Progenitor cell of endocrine pancreas (in vitro differentiated cells): ENCODE measurements around the gene ABCA4. TPM values are rescaled to one million over a fixed set of nuclear protein-coding genes. Genes with fewer than 3 reads are reported as not detected.

Source experiments
- DNase-seq: peaks from one replicate; pipeline ENCODE4 v3.0.0; 2021; ENCODE audit warnings: low spot score; ENCODE audit not compliant: unreplicated experiment
- H3K27ac Mint-ChIP-seq: 2 replicates; pipeline ENCODE4 v1.8.0; 2021; ENCODE audit warnings: mild to moderate bottlenecking, moderate library complexity, mixed read lengths
- H3K27me3 Mint-ChIP-seq: 2 replicates; pipeline ENCODE4 v1.8.0; 2021; ENCODE audit warnings: mixed read lengths
- H3K36me3 Mint-ChIP-seq: 2 replicates; pipeline ENCODE4 v1.8.0; 2022; ENCODE audit warnings: mixed read lengths; ENCODE audit not compliant: insufficient read depth
- H3K4me1 Mint-ChIP-seq: 2 replicates; pipeline ENCODE4 v1.8.0; 2021; ENCODE audit warnings: low read depth, mixed read lengths
- H3K4me3 Mint-ChIP-seq: 2 replicates; pipeline ENCODE4 v1.8.0; 2021; ENCODE audit warnings: low read depth, mild to moderate bottlenecking, moderate library complexity, mixed read lengths
- H3K9me3 Mint-ChIP-seq: 2 replicates; pipeline ENCODE4 v1.8.0; 2021; ENCODE audit warnings: low read depth, mixed read lengths
- CTCF ChIP-seq: fragments of 200-600 bp; sonication (generic); IDR thresholded peaks from one replicate; pipeline ENCODE4 v1.5.0; 2021; ENCODE audit warnings: antibody characterized with exemption, mild to moderate bottlenecking; ENCODE audit not compliant: unreplicated experiment
- total RNA-seq: library from RNA; stranded (reverse); gene quantifications from 2 replicates; pipeline ENCODE4 v1.2.1, GENCODE V29; 2021

Gene ABCA4
- total RNA-seq, 1 donor from 2014 or later = 0.86 TPM

- no peak for TF ChIP-seq CTCF
- H3K4me1 Mint-ChIP-seq = peaks cover 28% of the 10 kb centered on the region
- H3K9me3 Mint-ChIP-seq = no peaks in the 10 kb centered on the region
- no peaks in the 10 kb centered on the region for H3K36me3 Mint-ChIP-seq
- no peak for DNase-seq
- peaks cover 3% of the 10 kb centered on the region for H3K27me3 Mint-ChIP-seq
- no peak overlapping the region for H3K4me3 Mint-ChIP-seq
- no peak overlapping the region for H3K27ac Mint-ChIP-seq
Observed at GRCh38 chr1:94071976-94072375, 49.0 kb downstream of the ABCA4 start.

- Mint-ChIP-seq H3K4me3 (no peak overlapping the region), H3K4me1 (peaks cover 28% of the 10 kb centered on the region), H3K27me3 (peaks cover 3% of the 10 kb centered on the region)
Observed at GRCh38 chr1:94071391-94071790, 49.6 kb downstream of the ABCA4 start.

GRCh38 chr1:94070865-94071264 is 50.1 kb downstream of the ABCA4 start:
- TF ChIP-seq CTCF = no peak
- Mint-ChIP-seq H3K36me3 (no peaks in the 10 kb centered on the region), H3K27ac (no peak overlapping the region), H3K4me1 (peaks cover 28% of the 10 kb centered on the region), H3K27me3 (peaks cover 3% of the 10 kb centered on the region), H3K9me3 (no peaks in the 10 kb centered on the region), H3K4me3 (no peak overlapping the region)
- no peak for DNase-seq

More at GRCh38 chr1:94071391-94071790, 49.6 kb downstream of the ABCA4 start:
- Mint-ChIP-seq H3K36me3 (no peaks in the 10 kb centered on the region), H3K27ac (no peak overlapping the region), H3K9me3 (no peaks in the 10 kb centered on the region)
- no peak for DNase-seq
- TF ChIP-seq CTCF = no peak

GRCh38 chr1:94069919-94070285 is 51.0 kb downstream of the ABCA4 start:
- Mint-ChIP-seq H3K27ac (no peak overlapping the region), H3K36me3 (no peaks in the 10 kb centered on the region), H3K4me3 (no peak overlapping the region), H3K27me3 (no peaks in the 10 kb centered on the region), H3K9me3 (no peaks in the 10 kb centered on the region), H3K4me1 (peaks cover 28% of the 10 kb centered on the region)
- no peak for TF ChIP-seq CTCF
- no peak for DNase-seq

GRCh38 chr1:94068999-94069918 is 51.7 kb downstream of the ABCA4 start:
- no peak for TF ChIP-seq CTCF
- H3K27me3 Mint-ChIP-seq = no peaks in the 10 kb centered on the region
- H3K27ac Mint-ChIP-seq = peak overlapping the region; percentile 92
- no peaks in the 10 kb centered on the region for H3K36me3 Mint-ChIP-seq
- H3K4me3 Mint-ChIP-seq = no peak overlapping the region
- no peak for DNase-seq
- H3K4me1 Mint-ChIP-seq = peaks cover 28% of the 10 kb centered on the region
- no peaks in the 10 kb centered on the region for H3K9me3 Mint-ChIP-seq
